Esophagus squamous epithelium (tissue), 5 donors: ENCODE results near the gene CHRM2. TPM values are rescaled to one million over a fixed set of nuclear protein-coding genes. Genes with fewer than 3 reads are reported as not detected.

Experiments used
- DNase-seq: peaks from one replicate; lab custom pipeline; 2025; lab: John Stamatoyannopoulos, UW
- H3K27ac ChIP-seq, 4 donors: fragments of 200-600 bp; sonication (generic); one replicate each; pipeline ENCODE4 v1.5.1; 2016 to 2019; ENCODE audit warnings: mild to moderate bottlenecking in 1 of 4
- H3K27me3 ChIP-seq, 4 donors: fragments of 200-600 bp; sonication (generic); 1 replicate in 3 of 4; 2 replicates in 1 of 4; pipeline versions ENCODE4 v1.5.1 to v1.6.0; 2017 to 2021; ENCODE audit warnings: antibody characterized with exemption in 1 of 4
- H3K36me3 ChIP-seq, 3 donors: fragments of 200-600 bp; sonication (generic); one replicate each; pipeline ENCODE4 v1.5.1; 2016 to 2019
- H3K4me1 ChIP-seq, 3 donors: fragments of 200-600 bp; sonication (generic); one replicate each; pipeline ENCODE4 v1.5.1; 2017 to 2019
- H3K4me3 ChIP-seq, 4 donors: fragments of 200-600 bp; sonication (generic); 1 replicate in 3 of 4; 2 replicates in 1 of 4; pipeline ENCODE4 v1.5.1; 2016 to 2019; ENCODE audit warnings: mild to moderate bottlenecking in 2 of 4, moderate library complexity in 1 of 4
- H3K9me3 ChIP-seq, 3 donors: fragments of 200-600 bp; sonication (generic); one replicate each; pipeline ENCODE4 v1.5.1; 2016 to 2019
- CTCF ChIP-seq, 6 experiments: fragments of 450-650 bp in 4 of 6; fragments of 200-600 bp in 2 of 6; sonication (generic) in 2 of 6; IDR thresholded peaks; one replicate each; pipeline ENCODE4 v1.5.1; 2016 to 2019; ENCODE audit warnings: antibody characterized with exemption in 6 of 6, mild to moderate bottlenecking in 4 of 6, moderate library complexity in 4 of 6
- POLR2A ChIP-seq, 4 donors: fragments of 450-650 bp; IDR thresholded peaks; one replicate each; pipeline ENCODE4 v1.6.1; 2017; ENCODE audit warnings: antibody characterized with exemption in 4 of 4, mild to moderate bottlenecking in 4 of 4, moderate library complexity in 3 of 4
- WGBS, 2 donors: methylation state at CpG; one replicate each; pipeline ENCODE4 v1.1.5; 2018; 5-methylcytosine and 5-hydroxymethylcytosine counted together
- intact Hi-C: fragments of 100-400 bp; cut with DNase I; formaldehyde crosslinking; loops from one replicate; pipeline ENCODE4 v1.15.0; 2022
- total RNA-seq, 4 donors: library from RNA; depleted of rRNA; stranded (reverse); fragments of >200 nt; gene quantifications; one replicate each; pipeline ENCODE4 v1.1.0, GENCODE V29; 2016
- donor health status: DM: yes; HTN: yes; CAD: no.

The CHRM2 gene
- total RNA-seq, 4 donors from 2014 or later = under 0.01 TPM; not detected in 3

DNA sequence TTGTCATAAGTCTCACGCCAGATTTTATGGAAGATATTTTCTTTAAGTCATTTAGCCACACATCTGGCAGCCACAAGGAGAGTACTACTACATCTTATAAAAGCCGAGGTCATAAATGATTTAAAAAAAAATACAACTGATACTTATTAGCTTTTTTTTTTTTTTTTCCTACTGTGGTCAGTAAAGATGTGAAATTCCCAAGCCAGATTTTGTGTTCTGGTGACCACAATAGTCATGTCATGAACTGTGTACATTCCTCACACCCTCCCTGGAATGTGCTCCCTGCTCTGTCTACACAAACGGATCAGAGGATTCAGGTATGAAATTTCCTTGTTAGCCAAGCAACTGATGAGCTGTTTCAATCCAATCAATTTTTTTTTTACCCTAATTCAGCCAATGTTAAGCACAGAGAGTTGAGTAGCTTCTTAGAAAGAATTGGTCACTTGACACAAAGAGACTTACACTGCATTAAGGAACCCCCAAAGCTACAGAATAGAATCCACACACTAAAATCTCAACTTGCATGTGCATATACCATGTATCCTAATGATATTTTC lies 54.7 kb downstream of the CHRM2 start:
- Histone ChIP-seq H3K4me1 (no peaks in the 10 kb centered on the region), H3K4me3 (no peak overlapping the region), H3K9me3 (no peaks in the 10 kb centered on the region), H3K36me3 (no peaks in the 10 kb centered on the region), H3K27me3 (no peaks in the 10 kb centered on the region), H3K27ac (no peak overlapping the region)
- WGBS, 2 donors = 51 to 54% methylated on average over 3 of the region's 3 CpGs
- TF ChIP-seq CTCF (IDR thresholded peaks at IDR 0.05) = no peak
- TF ChIP-seq POLR2A (IDR thresholded peaks at IDR 0.05) = no peak
- DNase-seq = no peak
- intact Hi-C loops = no loop called here

DNA sequence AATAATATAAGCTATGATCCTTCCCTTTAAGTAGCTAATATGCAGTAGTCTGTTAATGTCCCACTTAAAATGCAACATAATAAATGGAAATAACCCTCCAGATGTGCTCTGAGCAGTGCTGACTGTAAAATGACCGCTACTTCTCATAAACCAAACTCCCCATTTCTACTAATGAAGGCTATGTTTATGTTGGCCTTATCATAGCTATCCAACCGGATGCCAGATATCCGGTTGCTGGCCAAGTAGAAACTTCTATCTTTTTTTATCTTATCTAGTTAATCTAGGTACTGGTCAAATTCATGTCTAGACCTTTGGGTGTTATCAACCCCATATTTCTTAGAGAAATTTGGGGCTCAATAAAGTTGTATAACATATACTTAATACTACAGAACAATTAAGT lies 56.6 kb downstream of the CHRM2 start:
- Histone ChIP-seq H3K4me1 (no peaks in the 10 kb centered on the region), H3K4me3 (no peak overlapping the region), H3K27ac (no peak overlapping the region), H3K27me3 (no peaks in the 10 kb centered on the region), H3K9me3 (no peaks in the 10 kb centered on the region), H3K36me3 (no peaks in the 10 kb centered on the region)
- no peak for DNase-seq
- intact Hi-C loops = no loop called here
- TF ChIP-seq CTCF (IDR thresholded peaks at IDR 0.05) (no peak), POLR2A (IDR thresholded peaks at IDR 0.05) (no peak)
- WGBS, 2 donors = 22 to 51% methylated on average over 3 of the region's 3 CpGs

DNA sequence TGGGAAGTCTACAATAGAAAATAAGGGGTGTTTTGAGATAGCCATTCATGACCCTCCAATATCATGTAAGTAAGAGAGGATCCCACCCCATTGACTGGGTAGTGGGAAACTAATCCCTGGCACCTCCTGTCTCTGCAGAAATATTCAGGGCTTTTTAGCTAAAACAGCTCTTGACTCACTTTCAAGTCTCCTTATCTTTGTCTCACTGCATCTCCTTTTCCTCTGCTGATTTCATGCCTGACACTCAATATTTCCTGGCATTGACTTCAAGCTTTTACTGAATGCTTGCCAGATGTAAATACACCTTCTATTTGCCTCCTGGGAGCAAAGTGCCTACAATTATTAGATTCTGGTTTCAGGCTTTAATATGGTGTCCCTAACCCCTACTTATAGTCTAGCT lies 57.1 kb downstream of the CHRM2 start:
- Histone ChIP-seq H3K27ac (no peak overlapping the region), H3K36me3 (no peaks in the 10 kb centered on the region), H3K4me1 (no peaks in the 10 kb centered on the region), H3K9me3 (no peaks in the 10 kb centered on the region), H3K4me3 (no peak overlapping the region), H3K27me3 (no peaks in the 10 kb centered on the region)
- TF ChIP-seq CTCF (IDR thresholded peaks at IDR 0.05) (no peak), POLR2A (IDR thresholded peaks at IDR 0.05) (no peak)
- intact Hi-C loops = no loop called here
- DNase-seq = no peak

GRCh38 chr7:136931169-136931867 lies 62.9 kb downstream of the CHRM2 start:
- intact Hi-C loops = no loop called here
- Histone ChIP-seq H3K27me3 (no peaks in the 10 kb centered on the region), H3K4me3 (no peak overlapping the region), H3K36me3 (no peaks in the 10 kb centered on the region), H3K4me1 (no peaks in the 10 kb centered on the region), H3K9me3 (no peaks in the 10 kb centered on the region), H3K27ac (no peak overlapping the region)
- no peak for DNase-seq
- TF ChIP-seq CTCF (IDR thresholded peaks at IDR 0.05) (no peak), POLR2A (IDR thresholded peaks at IDR 0.05) (no peak)
- WGBS, 2 donors = 50 to 53% methylated on average over 3 of the region's 3 CpGs

GRCh38 chr7:136937436-136937835 lies 69.0 kb downstream of the CHRM2 start:
- WGBS, 2 donors = 72 to 83% methylated on average over 5 of the region's 5 CpGs
- TF ChIP-seq CTCF (IDR thresholded peaks at IDR 0.05) (no peak), POLR2A (IDR thresholded peaks at IDR 0.05) (no peak)
- Histone ChIP-seq H3K27ac (no peak overlapping the region), H3K36me3 (no peaks in the 10 kb centered on the region), H3K9me3 (no peaks in the 10 kb centered on the region), H3K27me3 (no peaks in the 10 kb centered on the region), H3K4me3 (no peak overlapping the region), H3K4me1 (no peaks in the 10 kb centered on the region)
- intact Hi-C loops = no loop called here
- no peak for DNase-seq
